ENCODE data around the gene PPP6R2.
A peak's percentile ranks its signal among the peaks of the same experiment; 100 is the strongest.

The PPP6R2 gene

DNA sequence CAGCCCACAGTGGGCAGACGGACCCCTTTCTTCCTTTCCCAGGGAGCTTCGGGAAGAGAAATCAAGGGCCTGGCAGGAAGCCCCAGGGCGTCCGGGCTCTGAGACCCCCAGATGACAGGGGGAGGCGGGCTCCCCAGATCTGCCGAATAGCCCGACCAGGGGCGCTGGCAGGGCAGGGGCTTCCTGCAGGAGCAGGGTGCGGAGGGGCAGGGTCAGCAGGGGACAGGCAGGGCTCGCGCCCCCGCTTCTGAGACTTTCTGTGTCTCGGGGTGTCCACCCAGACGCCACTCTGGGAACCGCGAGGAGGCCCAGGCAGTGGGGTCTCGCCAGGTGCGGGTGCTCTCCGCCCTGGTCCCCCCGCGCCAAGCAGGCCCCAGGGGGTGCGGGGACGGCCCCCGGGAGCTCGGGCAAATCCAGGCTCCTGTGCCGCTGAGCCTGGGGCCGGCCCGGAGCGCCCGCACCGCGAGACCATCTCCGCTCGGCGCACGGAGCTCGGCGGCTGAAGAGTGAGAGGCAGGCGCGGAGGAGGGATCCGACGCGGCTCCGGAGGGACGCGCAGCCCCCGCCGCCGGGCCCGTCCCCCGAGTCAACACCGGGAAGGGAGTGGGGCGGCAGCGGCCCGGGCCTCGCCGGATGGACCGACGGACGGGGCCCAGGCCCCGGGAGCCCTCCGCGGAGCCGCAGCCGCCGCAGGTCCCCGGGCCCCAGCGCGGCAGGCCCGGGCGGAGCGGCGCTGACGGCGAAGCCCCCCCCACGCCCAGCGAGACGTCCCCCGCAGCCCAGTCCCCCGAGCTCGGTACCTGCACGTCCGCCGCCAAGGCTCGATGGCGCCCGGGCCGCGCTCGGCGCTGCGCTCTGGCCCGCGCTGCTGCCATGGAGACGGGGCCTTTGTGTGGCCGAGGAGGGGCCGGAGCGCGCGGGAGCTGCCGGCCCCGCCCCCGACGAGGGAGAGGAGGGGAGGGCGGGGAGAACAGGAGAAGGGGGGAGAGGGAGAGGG, 36.1 kb upstream of the PPP6R2 start, which contains the start of gene PLXNB2:
TSS of gene PLXNB2 (minus strand) at position 894 of the 997 bp plus-strand sequence. CDS start 17,062 bp downstream, outside the sequence.
- DNase-seq: peak; percentile 78

DNA sequence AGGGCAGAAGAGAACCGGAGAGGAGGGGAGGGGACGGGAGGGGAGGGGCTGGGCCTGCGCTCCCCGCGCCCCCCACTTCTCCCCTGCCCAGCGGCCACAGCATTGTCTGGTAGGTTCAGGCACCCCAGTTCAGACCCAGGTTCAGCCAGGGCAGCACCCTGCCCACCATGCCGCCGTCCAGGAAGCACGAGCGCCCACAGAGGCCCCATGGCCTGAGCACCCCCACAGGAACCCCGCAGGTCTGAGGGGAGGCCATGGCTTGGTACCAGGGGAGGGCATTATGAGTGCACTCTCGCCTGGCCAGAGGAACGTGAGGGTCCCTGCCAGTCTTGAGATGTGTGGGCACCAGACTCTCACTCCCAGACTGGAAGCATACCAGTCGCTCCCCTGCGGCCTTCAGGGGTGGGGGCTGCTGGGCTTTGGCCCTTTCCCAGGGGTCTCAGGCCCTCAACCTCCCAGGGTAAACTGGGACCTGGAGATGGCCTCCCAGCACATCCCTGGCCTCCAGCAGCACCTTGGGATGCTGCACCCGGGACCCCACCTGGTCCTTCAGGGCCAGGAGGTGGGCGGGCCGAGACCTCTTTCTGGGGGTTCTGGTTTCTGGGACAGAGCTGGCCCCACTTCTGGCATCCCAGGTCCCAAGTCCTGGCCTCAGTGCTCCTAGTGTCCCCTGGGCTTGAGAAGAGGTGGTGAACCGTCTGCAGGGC, 35.1 kb upstream of the PPP6R2 start:
- no peak for DNase-seq

DNA sequence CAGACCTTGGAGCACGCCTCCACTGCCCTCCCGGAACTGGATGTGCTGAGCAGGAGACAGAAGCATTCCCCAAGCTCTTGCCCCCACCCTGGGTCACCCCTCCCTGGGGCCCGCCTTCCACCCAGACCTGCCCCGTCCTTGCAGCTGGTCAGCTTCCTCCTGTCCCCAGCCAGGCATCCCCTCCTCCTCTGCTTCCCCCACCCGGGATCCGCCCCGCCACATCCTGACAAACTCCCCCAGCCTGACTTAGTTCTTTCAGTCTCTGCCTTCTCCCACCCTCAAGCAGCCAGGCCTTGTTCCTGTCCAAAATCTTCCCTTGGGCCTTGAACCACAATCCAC, 34.6 kb upstream of the PPP6R2 start:
- DNase-seq: no peak

DNA sequence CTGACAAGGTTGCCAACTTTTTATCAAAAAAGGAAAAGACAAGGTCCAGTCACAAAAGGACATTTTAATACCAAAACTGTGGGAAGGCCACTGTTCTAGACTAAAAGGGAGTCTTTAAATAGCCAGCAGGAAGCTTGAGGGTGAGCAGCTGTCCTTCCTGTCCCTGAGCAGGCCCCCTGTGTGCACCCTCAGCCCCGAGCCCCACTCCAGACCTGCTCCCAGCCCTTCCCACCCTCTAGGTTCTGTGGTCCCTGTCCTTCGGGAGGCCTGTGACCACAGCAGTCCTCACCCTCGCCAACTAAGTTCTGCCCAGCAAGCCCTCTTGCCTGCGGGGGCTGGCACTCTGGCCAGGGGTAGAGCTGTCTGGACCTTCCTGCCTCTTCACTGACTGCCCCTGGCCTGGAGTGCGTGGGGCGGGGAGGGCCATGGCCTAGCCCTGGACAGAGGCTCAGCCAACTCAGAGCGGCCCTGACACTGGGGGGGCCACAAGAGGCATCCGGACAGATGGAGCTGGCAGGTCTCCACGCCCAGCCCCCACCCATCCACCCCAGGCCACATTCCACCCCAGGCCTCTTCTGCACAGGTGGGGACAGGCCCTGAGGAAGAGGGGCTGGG, 34.0 kb upstream of the PPP6R2 start:
- DNase-seq: no peak

DNA sequence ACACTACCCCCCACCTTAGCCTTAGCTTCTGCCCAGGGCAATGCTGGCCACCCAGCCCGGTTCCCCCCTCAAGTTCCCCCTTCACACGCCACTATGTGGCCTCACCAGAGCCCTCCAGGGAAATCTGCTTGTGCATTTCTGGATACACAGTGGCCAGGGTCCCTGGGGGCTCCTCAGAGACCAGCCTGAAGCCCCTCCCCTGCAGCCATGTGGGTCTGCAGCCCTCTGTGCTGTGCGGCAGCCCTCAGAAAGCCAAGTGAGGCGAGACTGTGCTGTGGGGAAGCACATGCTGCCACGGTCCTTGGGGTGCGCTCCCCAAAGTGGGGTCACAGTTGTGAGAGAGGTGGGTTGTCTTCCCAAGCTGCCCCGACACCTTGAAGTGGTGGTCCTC, 33.5 kb upstream of the PPP6R2 start:
- no peak for DNase-seq

DNA sequence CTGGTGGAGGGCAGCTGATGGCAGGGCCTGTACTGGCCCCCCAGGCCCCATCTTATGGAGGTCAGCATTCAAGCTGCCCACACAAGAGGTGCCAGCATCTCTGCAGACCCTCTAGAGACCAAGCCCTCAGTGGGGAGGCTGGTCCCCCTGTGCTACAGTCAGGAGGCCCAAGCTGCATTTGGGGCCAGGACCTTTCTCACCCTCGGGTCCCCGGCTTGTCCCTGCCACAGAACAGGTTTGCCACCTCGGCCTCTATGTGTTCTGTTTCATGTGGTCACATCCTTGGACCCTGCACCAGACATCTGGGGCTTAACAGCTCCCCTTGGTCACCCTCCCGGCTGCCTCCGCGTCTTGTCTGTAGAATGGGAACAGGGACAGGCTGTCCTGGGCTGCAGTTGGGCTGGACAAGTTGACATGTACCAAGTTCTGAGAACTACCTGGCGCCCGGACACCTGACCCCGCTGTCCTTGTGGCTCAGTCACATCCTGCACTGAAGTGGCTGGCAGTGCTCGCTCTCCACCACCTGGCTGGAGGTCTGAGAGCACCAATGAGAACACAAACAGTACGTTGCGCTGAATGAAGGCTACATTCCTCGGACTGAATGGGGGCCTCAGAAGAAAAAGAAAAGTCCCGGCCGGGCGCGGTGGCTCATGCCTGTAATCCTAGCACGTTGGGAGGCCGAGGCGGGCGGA, 33.0 kb upstream of the PPP6R2 start:
- no peak for DNase-seq

DNA sequence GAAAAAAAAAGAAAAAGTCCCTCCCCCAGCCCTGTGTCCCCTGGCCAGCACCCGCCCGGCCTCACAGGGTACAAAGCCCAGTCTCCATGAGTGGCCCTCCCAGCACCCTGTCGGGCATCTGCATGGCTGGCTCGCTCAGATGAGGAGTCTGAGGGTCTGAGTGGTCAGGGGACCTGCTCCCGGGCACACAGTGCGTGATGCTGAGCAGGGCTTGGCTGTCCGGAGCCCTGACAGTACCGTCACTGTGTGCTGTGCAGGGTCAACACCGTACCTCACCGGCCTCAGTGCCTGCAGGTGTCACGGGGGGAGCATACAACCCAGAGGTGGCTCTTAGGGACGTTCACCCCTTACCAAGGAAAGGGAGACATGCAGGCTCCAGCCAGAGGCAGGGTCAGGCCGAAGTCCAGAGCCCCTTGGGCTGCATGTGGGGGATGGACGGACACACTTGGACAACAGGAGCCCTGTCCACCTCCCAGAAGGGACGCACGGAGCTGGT, 32.1 kb upstream of the PPP6R2 start:
- no peak for DNase-seq

DNA sequence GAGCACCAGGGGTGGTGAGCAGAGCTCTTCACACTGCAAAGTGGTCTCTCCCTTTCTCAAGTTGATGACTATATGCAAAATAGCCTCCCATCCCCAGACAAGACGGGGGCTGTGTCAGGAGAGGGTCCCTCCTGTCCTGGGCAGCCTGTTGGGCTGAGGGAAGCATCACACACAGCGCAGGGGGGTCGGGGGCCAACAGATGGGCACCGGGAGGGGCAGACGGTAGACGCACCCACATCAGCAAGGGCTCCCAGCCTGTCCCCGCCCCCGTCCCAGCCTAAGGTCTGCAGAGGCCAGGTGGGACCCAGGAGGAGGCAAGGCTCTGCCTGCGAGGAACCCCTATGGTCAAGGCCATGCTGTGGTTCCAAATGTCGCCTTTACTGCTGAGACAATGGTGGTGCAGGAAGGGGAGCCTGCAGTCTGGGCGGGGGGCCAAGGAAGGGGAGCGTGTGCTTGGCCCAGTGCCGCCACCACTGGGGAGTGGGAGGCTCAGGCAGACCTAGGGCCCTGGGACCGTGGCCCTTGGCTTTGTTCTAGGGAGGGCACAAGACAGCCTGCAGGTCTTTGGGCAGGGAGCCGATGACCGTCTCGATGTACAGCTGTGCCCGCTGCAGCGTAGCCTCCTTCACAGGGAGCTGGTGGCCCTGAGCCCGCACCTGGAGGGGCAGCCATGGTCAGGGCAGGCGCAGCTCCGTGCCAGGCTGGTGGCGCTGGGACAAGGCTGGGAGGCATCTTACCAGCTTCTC, 31.3 kb upstream of the PPP6R2 start:
- DNase-seq: no peak

DNA sequence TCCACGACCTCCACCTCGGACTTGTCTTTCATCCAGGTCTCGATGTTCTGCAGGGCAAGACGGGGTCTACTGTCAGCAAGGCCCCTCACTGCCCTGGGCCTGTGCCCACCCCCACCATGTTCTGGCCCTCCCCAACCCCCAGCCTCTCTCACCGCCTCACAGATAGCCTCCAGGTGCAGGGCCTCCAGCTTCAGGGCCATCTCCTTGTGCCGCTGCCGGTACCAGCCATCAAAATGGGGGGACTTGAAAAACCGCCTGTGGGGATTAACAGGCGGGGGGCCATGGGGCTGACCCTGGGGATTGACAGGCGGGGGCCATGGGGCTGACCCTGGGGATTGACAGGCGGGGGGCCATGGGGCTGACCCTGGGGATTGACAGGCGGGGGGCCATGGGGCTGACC, 30.8 kb upstream of the PPP6R2 start:
- DNase-seq: no peak

DNA sequence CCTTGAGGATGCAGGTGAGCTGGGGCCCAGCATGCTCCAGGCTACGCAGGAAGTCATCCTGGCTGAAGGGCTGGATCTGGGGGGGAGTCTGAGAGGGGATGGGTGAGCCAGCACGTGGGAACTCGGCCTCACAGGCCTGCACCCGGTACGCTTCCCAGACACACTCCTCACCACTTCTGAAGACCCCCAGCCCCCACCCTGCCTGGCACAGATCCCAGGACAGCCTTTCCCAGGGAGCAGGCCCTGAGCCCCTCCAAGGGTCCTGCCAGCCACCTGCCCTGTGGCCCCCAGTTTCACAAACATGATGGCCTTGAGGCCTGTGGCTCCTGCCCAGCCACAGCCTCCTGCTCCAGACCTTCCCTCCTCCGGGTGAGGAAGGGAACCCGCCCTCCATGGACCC, 30.1 kb upstream of the PPP6R2 start:
- no peak for DNase-seq

DNA sequence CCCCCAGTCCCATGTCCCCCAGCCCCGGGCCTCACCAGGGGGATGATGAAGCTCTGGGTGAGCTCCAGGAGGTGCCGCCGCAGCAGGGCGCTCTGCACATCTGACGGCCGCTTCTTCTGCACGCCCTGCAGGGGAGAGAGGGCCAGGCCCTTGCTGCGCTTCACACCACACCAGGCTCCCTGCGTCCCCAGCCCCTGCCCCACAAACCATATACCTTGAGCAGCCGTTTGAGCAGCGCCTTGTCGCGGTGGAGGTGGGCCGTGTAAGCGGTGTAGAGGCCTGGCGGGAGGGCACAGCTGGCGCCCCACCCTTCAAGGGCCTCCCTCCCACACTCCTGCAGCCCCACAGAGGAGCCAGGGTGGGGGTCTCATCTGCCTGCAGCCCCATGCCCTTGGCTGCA, 29.5 kb upstream of the PPP6R2 start:
- no peak for DNase-seq

DNA sequence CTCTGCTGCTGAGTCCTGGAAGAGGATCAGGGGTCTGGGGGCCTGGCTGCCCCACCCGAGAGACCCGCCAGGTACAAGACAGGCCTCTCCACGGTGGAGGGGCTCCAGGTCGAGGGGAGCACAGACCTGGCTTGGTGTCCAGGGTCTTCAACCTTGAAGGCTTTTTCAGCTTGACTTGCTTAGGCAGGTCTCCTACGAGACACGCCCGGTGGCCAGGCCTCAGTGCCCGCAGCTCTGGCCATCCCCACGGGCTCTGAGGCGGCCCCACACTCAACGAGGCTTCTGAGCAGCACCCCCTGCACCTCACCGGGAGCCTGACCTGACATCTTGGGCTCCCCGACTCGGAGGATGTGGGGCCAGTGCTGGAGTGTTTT, 29.1 kb upstream of the PPP6R2 start:
- no peak for DNase-seq

DNA sequence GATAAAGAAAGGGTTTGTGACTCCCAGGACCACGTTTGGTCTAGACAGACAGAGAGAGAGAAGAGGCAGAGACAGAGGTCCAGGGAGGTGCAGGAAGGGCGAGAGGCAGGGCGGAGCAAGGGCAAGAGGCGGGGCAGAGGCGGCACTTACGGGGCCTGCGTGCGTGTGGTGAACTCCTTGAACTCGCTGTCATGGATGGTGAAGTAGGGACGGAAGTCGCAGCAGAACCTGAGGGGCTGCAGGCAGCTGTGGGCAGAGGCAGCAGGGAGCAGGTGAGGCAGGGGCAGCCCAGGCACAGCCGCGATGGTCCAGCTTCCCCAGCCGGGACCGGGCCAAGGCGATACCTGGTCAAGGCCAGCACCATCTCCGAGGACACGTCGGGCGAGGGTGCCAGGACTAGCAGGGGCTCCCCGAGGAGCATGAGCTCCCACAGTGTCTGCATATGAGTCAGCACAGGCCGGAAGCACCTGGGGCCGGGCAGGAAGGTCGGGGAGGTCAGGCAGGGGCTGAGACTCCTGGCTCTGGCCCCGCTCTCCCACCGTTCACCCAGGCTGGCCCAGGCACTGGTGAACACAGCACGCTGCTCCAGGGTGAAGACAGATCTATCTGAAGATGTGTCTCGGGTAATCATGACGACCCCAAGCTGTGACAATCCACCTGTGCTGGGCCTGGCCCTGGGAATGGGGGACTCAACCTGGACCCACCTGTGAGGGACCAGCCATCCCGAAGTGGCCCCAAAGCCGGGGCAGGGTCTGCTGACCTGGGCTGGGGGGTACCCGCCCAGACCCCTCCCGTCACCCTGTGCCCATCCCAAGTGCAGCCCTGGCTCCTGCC, 28.5 kb upstream of the PPP6R2 start:
- DNase-seq: no peak

DNA sequence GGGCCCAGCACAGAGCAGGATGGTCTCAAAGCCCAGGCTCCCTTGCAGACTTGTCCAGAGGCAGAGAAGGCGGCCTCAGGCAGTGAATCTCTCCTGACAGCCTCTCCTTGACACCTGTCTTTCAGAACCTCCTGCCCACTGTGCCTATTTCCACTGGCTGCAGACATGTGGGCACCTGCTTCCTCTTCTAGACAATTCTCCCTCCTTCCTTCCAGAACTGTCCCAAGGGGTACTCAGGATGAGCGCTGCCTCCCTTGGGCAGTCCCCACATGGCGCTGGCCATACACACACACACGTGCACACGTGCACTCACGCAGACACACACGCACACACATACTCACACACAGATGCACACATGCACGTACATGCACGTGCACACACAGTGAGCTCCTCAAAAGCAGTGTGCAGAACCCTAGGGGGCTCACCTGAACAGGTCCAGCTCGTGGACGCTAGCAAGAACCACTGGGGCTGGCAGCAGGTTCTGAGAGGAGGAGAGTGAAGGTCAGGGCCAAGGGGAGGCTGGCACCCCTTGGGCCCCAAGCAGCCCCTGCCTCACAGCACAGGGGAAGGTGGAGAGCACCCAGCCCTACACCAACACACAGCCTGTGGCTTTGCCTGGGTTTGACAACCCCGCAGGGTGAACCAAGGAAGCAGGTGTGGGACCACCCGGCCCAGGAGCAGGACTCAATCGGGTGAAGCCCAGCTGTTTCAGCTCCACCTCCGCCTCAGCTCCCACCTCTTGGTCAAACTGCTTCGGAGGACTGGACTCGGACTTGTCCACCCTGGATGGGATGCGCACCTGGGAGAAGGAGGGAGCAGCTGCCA, 27.6 kb upstream of the PPP6R2 start:
- no peak for DNase-seq

DNA sequence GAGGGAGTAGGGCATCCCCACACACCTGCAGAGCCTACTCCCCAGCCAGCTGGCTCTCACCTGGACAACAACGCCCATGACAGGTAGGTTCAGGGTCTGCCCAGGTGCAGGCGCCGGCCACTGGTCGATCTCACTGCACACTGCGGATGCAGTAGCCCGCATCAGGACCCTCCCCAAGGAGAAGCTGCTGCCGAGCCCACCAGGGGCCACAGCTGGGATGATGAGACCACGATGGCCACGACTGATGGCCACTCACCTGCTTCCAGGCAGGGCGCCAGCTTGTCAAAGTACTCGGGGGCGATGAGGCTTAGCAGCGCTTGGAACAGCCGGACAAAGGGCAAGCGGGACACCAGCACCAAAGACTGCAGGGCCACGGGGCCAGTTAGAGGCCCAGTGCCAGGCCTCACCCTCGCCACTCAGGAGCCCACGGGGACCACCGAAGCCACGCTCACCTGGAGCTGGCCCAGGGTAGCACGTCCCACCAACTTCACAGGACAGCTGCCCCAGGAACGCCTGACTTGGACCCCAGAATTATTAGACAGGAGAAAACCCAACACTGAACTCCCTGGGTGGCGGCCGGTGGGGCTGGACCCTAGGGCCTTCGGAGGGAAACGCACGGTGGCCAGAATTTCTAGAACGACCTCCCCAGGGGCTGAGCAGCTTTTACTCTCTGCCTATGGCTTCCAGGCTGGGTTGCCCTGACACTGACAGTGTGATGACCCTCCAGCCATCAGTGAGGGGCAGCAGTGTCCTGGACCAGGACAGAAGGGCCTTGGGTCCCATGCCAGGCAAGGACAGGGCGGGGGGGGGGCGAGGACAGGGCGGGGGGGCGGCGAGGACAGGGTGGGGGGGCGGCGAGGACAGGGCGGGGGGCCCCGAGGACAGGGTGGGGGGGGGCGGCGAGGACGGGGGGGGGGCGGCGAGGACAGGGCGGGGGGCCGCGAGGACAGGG, 26.7 kb upstream of the PPP6R2 start:
- no peak for DNase-seq

DNA sequence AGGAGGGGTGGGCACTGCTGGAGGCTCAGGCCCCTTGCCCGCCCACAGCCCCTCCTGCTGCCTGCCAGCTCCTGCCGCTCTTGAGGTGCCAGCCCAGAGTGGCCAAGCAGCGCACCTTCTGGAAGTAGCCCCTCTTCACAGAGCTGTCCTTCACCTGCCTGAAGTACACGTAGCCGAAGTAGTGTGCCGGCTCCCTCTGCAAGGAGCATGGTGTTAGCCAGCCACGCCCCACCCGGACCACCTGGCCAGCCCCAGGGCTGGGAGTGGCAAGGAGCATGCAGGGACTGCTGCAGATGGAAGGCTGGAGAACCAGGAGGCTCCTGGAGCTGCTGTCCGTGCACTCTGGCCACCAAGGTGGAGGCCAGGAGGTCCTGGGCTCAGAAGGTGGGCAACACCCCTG, 25.9 kb upstream of the PPP6R2 start:
- DNase-seq: no peak

DNA sequence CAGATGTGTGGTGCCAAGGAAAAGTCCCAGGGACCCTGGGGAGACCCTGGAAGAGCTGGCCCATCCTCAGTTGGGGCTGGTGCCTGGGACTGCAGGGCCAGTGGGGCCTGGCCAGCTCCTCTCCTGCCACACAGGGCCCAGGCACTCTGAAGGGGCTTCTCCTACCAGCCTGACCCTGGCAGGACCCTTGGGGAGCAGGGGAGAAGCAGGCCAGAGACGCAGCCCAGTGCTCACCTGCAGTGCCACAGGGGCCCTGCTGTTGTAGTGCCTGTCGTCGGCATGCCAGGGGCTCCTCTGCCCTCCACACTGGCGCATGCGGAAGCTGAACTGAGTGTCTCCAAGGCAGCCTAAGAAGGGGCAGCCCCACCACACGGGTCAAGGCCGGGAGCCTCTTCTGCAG, 25.5 kb upstream of the PPP6R2 start:
- no peak for DNase-seq

DNA sequence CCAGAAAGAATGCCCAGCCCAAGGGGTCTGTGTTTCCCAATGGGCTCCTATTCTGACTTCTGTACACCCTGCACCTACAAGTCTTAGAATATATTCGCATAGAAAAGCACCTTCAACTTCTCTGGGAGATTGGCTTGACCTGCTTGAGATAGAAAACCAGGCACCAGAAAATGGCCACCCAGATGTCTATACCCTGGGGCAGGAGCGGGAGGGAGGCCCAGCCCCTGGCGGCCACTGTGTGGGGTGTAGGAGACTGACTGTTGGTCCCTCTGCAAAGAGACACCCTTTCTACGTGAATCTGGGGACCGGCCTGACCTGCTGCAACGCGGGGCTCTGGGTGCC, 24.8 kb upstream of the PPP6R2 start:
- no peak for DNase-seq

DNA sequence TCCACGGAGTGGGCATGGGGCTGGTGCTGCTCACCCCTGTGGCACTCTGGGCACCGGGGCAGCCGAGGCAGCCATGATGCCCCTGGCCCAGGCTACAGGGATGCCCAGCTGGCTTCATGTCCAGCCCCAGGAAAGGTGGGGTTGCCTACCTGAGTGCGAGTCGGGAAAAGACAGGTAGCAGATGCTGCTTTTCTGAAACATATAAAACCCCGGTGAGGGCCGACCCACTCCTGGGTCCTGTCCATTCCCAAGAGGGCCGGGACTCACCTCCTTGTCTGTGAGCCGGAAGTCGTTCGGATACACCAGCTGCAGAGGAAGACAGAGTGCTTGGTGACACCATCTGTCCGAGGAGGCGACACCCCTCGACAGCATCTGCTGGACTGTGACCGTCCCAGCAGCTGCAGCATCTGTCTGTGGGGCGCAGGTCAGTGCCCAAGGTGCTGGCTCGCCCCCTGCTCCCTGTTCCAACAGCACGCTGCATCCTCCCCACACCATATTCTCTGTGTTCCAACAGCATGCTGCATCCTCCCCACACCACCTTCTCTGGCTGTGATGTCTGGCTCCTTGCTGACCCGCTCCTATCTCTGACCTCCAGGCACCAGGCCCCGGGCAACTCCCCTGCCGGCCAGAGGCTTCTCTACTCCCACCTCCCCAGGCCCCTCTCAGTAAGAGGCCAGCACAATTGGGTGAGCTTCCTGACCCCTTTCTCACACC, 24.3 kb upstream of the PPP6R2 start:
- no peak for DNase-seq

Data from NCI-H345 (cell line).